Nephron (organoid): ENCODE measurements around the gene TYRP1.
A peak's percentile ranks its signal among the peaks of the same experiment; 100 is the strongest.

Source experiments
- H3K27ac Mint-ChIP-seq, 3 experiments: 2 replicates each; pipeline ENCODE4 v1.8.0; 2020; ENCODE audit warnings: mixed read lengths in 3 of 3, mild to moderate bottlenecking in 2 of 3, moderate library complexity in 1 of 3
- H3K27me3 Mint-ChIP-seq: 2 replicates; pipeline ENCODE4 v1.8.0; 2021; ENCODE audit warnings: low read depth, mild to moderate bottlenecking, moderate library complexity, mixed read lengths
- H3K36me3 Mint-ChIP-seq: 2 replicates; pipeline ENCODE4 v1.8.0; 2020; ENCODE audit warnings: low read depth, mixed read lengths
- H3K4me1 Mint-ChIP-seq: 2 replicates; pipeline ENCODE4 v1.8.0; 2020; ENCODE audit warnings: mixed read lengths
- H3K4me3 Mint-ChIP-seq, 3 experiments: 2 replicates each; pipeline ENCODE4 v1.8.0; 2020; ENCODE audit warnings: mild to moderate bottlenecking in 3 of 3, mixed read lengths in 3 of 3, moderate library complexity in 2 of 3
- H3K9me3 Mint-ChIP-seq: 2 replicates; pipeline ENCODE4 v1.8.0; 2020; ENCODE audit warnings: mixed read lengths
- TF ChIP-seq, protein P1 (sequence below), 3 experiments: fragments of 200-600 bp; sonication (generic); IDR thresholded peaks; one replicate each; pipeline ENCODE4 v1.5.0; 2021; ENCODE audit warnings: antibody characterized with exemption in 3 of 3; ENCODE audit not compliant: unreplicated experiment in 3 of 3

Gene TYRP1

DNA sequence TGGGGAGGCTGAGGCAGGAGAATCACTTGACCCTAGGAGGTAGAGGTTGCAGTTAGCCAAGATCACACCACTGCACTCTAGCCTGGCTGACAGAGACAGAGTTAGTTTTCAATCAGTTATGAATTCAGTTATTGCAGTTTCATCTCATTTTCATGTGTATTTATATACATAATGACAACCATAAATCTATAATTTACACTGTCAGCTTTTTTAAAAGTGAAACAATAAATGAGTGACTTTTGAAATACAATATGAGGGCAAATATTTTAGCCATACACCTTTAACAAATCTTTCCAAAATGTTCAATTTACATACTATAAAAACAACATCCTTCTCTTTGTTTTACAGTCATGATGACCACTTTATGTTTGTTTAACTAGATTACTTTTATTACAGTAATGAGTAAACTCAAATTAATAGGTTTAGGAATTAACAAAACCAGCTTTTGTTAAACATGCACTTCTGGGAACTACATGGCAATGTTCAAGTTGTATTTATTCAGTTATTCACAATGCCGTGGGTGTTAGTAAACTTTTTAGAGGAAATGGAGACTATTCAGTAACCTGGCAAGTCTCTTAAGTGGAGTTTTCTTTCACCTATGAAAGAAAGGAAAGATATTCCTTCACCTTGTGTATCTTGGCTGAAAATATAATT lies 12.7 kb downstream of the TYRP1 start:
- Mint-ChIP-seq H3K9me3 (peaks cover 2% of the 10 kb centered on the region), H3K4me3 (no peak overlapping the region), H3K36me3 (no peaks in the 10 kb centered on the region), H3K27ac (peak overlapping the region in 2 of 3 experiments; percentile 8 to 44), H3K4me1 (no peaks in the 10 kb centered on the region), H3K27me3 (no peaks in the 10 kb centered on the region)
- TF ChIP-seq, protein P1, sequence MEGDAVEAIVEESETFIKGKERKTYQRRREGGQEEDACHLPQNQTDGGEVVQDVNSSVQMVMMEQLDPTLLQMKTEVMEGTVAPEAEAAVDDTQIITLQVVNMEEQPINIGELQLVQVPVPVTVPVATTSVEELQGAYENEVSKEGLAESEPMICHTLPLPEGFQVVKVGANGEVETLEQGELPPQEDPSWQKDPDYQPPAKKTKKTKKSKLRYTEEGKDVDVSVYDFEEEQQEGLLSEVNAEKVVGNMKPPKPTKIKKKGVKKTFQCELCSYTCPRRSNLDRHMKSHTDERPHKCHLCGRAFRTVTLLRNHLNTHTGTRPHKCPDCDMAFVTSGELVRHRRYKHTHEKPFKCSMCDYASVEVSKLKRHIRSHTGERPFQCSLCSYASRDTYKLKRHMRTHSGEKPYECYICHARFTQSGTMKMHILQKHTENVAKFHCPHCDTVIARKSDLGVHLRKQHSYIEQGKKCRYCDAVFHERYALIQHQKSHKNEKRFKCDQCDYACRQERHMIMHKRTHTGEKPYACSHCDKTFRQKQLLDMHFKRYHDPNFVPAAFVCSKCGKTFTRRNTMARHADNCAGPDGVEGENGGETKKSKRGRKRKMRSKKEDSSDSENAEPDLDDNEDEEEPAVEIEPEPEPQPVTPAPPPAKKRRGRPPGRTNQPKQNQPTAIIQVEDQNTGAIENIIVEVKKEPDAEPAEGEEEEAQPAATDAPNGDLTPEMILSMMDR (IDR thresholded peaks at IDR 0.05; ENCODE audit: unreplicated experiment in 3 of 3) = no peak

DNA sequence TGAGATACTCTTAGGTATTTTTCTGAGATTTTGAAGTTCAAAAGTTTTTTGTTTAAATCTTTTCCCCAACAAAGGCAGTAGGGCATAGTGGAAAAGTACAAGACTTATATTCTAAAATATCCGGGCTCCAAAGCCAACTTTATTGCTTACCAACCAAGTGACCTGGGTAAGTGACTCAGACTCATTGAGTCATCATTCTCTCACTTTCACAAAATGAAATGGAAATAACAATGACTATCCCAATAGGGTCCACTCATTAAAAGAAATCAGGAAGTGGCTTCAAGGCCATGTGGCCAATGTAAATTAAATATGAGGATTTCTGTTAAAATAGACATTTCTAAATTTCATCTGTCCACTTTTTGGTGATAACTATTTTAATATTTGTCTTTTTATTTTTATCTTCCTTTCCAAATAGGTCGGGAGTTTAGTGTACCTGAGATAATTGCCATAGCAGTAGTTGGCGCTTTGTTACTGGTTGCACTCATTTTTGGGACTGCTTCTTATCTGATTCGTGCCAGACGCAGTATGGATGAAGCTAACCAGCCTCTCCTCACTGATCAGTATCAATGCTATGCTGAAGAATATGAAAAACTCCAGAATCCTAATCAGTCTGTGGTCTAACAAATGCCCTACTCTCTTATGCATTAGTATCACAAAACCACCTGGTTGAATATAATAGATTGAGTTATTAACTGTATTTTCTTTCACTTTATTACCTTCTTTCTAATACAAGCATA lies 15.5 kb downstream of the TYRP1 start:
- TF ChIP-seq, protein P1 (IDR thresholded peaks at IDR 0.05; ENCODE audit: unreplicated experiment in 3 of 3) = no peak
- Mint-ChIP-seq H3K27ac (no peak overlapping the region), H3K27me3 (no peaks in the 10 kb centered on the region), H3K4me3 (no peak overlapping the region), H3K36me3 (no peaks in the 10 kb centered on the region), H3K4me1 (no peaks in the 10 kb centered on the region), H3K9me3 (peaks cover 2% of the 10 kb centered on the region)

DNA sequence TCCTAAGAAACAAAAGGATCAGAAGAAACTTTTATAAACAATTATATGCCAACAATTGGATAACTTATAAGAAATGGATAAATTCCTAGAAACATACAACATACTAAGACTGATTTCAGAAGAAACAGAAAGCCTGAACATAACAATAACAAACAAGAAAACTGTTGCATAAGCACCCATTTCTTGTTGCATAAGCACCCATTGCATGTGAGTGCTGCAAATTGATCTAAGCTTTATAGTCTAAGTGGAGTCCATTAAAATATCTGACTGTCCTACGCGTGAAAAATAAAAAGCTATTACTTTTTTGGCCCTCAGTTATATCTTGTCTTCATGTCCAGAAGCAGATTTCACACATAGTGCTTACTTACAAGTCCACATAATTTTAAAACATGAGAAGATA lies 19.3 kb downstream of the TYRP1 start:
- Mint-ChIP-seq H3K9me3 (peaks cover 2% of the 10 kb centered on the region), H3K4me1 (no peaks in the 10 kb centered on the region), H3K4me3 (no peak overlapping the region), H3K36me3 (no peaks in the 10 kb centered on the region), H3K27ac (no peak overlapping the region), H3K27me3 (no peaks in the 10 kb centered on the region)
- TF ChIP-seq, protein P1 (IDR thresholded peaks at IDR 0.05; ENCODE audit: unreplicated experiment in 3 of 3) = no peak

DNA sequence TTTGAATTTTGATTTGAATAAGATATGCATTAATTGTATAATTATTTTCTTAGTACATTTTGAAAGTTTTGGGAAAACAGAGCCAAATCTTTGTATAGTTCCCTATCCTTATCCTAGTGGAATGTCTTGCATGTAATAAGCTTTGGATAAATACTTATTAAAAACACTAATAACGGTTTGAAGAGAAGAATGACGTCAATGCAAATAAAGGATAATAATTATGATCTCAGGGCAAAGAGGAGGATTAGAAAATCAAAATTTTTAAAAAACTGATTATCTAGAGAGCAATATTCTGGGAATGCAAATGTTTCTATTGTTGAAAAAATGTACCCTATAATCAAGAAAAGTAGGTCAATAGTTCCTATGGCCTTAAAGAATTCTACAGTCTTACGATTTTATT lies 22.1 kb downstream of the TYRP1 start:
- H3K9me3 Mint-ChIP-seq = peaks cover 2% of the 10 kb centered on the region
- no peak overlapping the region for H3K27ac Mint-ChIP-seq
- no peaks in the 10 kb centered on the region for H3K36me3 Mint-ChIP-seq

DNA sequence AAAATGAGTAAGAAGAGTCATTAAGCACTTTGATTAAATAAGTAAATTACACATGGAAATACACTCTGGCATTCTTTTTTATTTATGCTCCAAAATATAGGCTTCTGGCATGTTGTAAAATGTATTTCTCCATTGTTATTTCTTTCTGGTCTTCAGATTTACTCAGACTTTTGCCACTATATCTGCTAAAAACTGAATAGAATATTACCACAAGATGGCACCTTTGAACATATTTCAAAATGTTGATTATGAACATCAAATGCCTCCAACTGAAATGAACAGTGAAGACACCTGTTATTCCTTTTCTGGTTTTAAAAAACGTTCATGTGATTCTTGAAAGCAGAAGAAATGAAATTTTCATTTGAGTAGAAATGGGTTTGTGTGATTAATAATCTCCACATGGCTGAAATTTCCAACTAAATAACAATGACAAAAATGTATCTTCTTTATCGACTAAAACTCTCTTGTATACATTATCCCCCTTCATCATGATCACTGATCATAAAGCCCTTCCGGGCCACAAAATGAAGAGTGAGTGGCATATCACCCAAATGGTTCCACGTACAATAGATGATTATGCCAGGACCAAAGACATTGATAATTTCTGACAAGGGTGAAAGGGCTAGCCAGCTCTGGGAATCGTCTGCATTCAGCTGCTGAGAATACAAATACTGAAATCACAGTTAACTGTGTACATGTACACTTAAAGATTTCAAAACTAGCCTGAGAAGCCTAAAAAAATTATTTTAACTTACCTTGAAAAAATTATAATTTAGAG lies 23.8 kb downstream of the TYRP1 start:
- no peak overlapping the region for H3K27ac Mint-ChIP-seq
- TF ChIP-seq, protein P1 (IDR thresholded peaks at IDR 0.05; ENCODE audit: unreplicated experiment in 3 of 3) = no peak

More for the DNA sequence above, 22.1 kb downstream of the TYRP1 start:
- TF ChIP-seq, protein P1 (IDR thresholded peaks at IDR 0.05; ENCODE audit: unreplicated experiment in 3 of 3) = no peak
- H3K4me3 Mint-ChIP-seq = no peak overlapping the region
- H3K4me1 Mint-ChIP-seq = peaks cover 6% of the 10 kb centered on the region
- H3K27me3 Mint-ChIP-seq = no peaks in the 10 kb centered on the region

More for the DNA sequence above, 23.8 kb downstream of the TYRP1 start:
- Mint-ChIP-seq H3K4me3 (no peak overlapping the region), H3K4me1 (peaks cover 16% of the 10 kb centered on the region), H3K9me3 (no peaks in the 10 kb centered on the region), H3K36me3 (no peaks in the 10 kb centered on the region), H3K27me3 (no peaks in the 10 kb centered on the region)
